Stimulated activated CD4-positive, alpha-beta T cell treated with anti-CD3 and anti-CD28 coated beads, Interleukin-15, amount 100 ng/mL, for 24 hours (primary cell): Measurements from ENCODE around the gene FUT3.
A peak's percentile ranks its signal among the peaks of the same experiment; 100 is the strongest.
"Not testable (repeated sequence)": the region's sequence is repeated elsewhere in the genome, so short reads cannot be mapped to it uniquely, and the experiment has no call there.

ENCODE experiments used
- DNase-seq: peaks from one replicate; pipeline ENCODE4 v3.0.0-alpha.2; 2020

Gene FUT3

GRCh38 chr19:5844456-5845433, 6.5 kb downstream of the FUT3 start:
- no peak for DNase-seq

- DNase-seq = no peak
Measured at GRCh38 chr19:5843295-5843927, 7.8 kb downstream of the FUT3 start.

GRCh38 chr19:5841735-5842111, 9.5 kb downstream of the FUT3 start:
- DNase-seq = not testable (repeated sequence)

- no peak for DNase-seq
Measured at GRCh38 chr19:5839065-5840017, 11.9 kb downstream of the FUT3 start, which contains the start of gene FUT6. TSS of gene FUT6 (minus strand) at chr19:5839702. CDS start at chr19:5832567, 7,135 bp downstream.

- DNase-seq = no peak
Measured at GRCh38 chr19:5838353-5839064, 12.7 kb downstream of the FUT3 start.

- DNase-seq = no peak
Measured at GRCh38 chr19:5837761-5838352, 13.4 kb downstream of the FUT3 start.

- no peak for DNase-seq
Measured at GRCh38 chr19:5832527-5833216, 18.6 kb downstream of the FUT3 start.

GRCh38 chr19:5832061-5832460, 19.2 kb downstream of the FUT3 start:
- no peak for DNase-seq

GRCh38 chr19:5831159-5831558, 20.1 kb downstream of the FUT3 start:
- DNase-seq = no peak

- DNase-seq = no peak
Measured at GRCh38 chr19:5829567-5830310, 21.5 kb downstream of the FUT3 start.

- peak; percentile 68 for DNase-seq
Measured at GRCh38 chr19:5828661-5829566, 22.3 kb downstream of the FUT3 start.

GRCh38 chr19:5827891-5828660, 23.2 kb downstream of the FUT3 start:
- peak; percentile 96 for DNase-seq

- no peak for DNase-seq
Measured at GRCh38 chr19:5827342-5827890, 23.8 kb downstream of the FUT3 start.

- DNase-seq = peak; percentile 37
Measured at GRCh38 chr19:5826531-5827341, 24.5 kb downstream of the FUT3 start.

GRCh38 chr19:5825178-5825577, 26.1 kb downstream of the FUT3 start:
- no peak for DNase-seq

GRCh38 chr19:5824751-5825150, 26.5 kb downstream of the FUT3 start:
- DNase-seq = no peak

- no peak for DNase-seq
Measured at GRCh38 chr19:5823579-5824281, 27.5 kb downstream of the FUT3 start.
